Measurements from ENCODE around the gene EPB41. TPM values are rescaled to one million over a fixed set of nuclear protein-coding genes. Genes with fewer than 3 reads are reported as not detected.

The EPB41 gene
- total and polyA plus RNA-seq, 9 of the 15 experiments (the other 6 are each of a cell fraction or from before 2014, with no cell fraction given), result 3.7 to 213 (median 141) TPM

GRCh38 chr1:28883242-28883616 lies 31.1 kb upstream of the EPB41 start (continued):
- TF ChIP-seq MLLT1 (IDR thresholded peaks at IDR 0.05) (peak in 1 of 2 experiments; percentile 58; a peak in 1 of 4 replicates), SMARCA5 (IDR thresholded peaks at IDR 0.05) (peak; percentile 100), TRIM28 (IDR thresholded peaks at IDR 0.05) (no peak), KLF16 (IDR thresholded peaks at IDR 0.05) (no peak), CBFB (CRISPR knock-in tag; IDR thresholded peaks at IDR 0.05) (0 out of 2 replicates have a peak, but pooled peaks have one; percentile 45), ELK3 (CRISPR knock-in tag; IDR thresholded peaks at IDR 0.05) (no peak), STAT5B (CRISPR knock-in tag; IDR thresholded peaks at IDR 0.05) (no peak), ATF3 (IDR thresholded peaks at IDR 0.05) (no peak), ATF3 (CRISPR knock-in tag; conservative IDR thresholded peaks at IDR 0.05) (no peak), CREB3 (tag; conservative IDR thresholded peaks at IDR 0.05; ENCODE audit: low read depth) (no peak), ZNF282 (CRISPR knock-in tag; IDR thresholded peaks at IDR 0.05) (no peak), ZNF175 (CRISPR knock-in tag; IDR thresholded peaks at IDR 0.05; ENCODE audit: low read depth) (no peak), ZSCAN32 (CRISPR knock-in tag; IDR thresholded peaks at IDR 0.05) (no peak), IFI16 (CRISPR knock-in tag; IDR thresholded peaks at IDR 0.05) (0 out of 2 replicates have a peak, but pooled peaks have one; percentile 49), PYGO2 (tag; IDR thresholded peaks at IDR 0.05) (no peak), GTF2E2 (tag; IDR thresholded peaks at IDR 0.05) (0 out of 2 replicates have a peak, but pooled peaks have one; percentile 10), JUNB (CRISPR knock-in tag; conservative IDR thresholded peaks at IDR 0.05) (no peak), KLF6 (CRISPR knock-in tag; IDR thresholded peaks at IDR 0.05; ENCODE audit: borderline replicate concordance) (no peak), SIN3A (IDR thresholded peaks at IDR 0.05; ENCODE audit: borderline replicate concordance in 2 of 2, control insufficient read depth in 1 of 2, low read depth in 2 of 2, low read length in 2 of 2) (no peak), ZNF740 (CRISPR knock-in tag; IDR thresholded peaks at IDR 0.05) (no peak), ZNF740 (tag; IDR thresholded peaks at IDR 0.05) (no peak), TBP (optimal IDR thresholded peaks at IDR 0.05; ENCODE audit: low read depth, low read length) (peak; percentile 18), ZNF311 (CRISPR knock-in tag; IDR thresholded peaks at IDR 0.05) (no peak), TBL1XR1 (IDR thresholded peaks at IDR 0.05; ENCODE audit: low read length in 2 of 2) (no peak), ZNF146 (CRISPR knock-in tag; IDR thresholded peaks at IDR 0.05; ENCODE audit: unreplicated experiment) (no peak)
